HEK293 (cell line): ENCODE data around the gene PAK4.
A peak's percentile ranks its signal among the peaks of the same experiment; 100 is the strongest.

Experiments
- CTCF ChIA-PET: fragments of 350-600 bp; formaldehyde crosslinking; extraction: SDS; loops from one replicate; lab custom pipeline; 2021; ENCODE audit warnings: antibody characterized with exemption; lab: Yijun Ruan, JAX
- POLR2A ChIA-PET: fragments of 300-600 bp; formaldehyde crosslinking; extraction: SDS; loops from one replicate; lab custom pipeline; 2020; ENCODE audit warnings: antibody characterized with exemption, inconsistent platforms; lab: Yijun Ruan, JAX
- H3K27ac ChIP-seq: fragments of 200-500 bp; sonication (Bioruptor generic); 2 replicates; pipeline ENCODE4 v1.5.1; 2014; ENCODE audit warnings: low read depth, low read length, control low read depth, inconsistent platforms; ENCODE audit errors: extremely low read depth
- H3K36me3 ChIP-seq, 2 experiments: fragments of 200-500 bp in 1 of 2; sonication (Bioruptor generic) in 1 of 2; 1 replicate in 1 of 2; 2 replicates in 1 of 2; pipeline ENCODE4 v1.5.1; 2014 to 2017; ENCODE audit warnings: inconsistent platforms in 2 of 2, low read length in 2 of 2; ENCODE audit not compliant: control insufficient read depth in 2 of 2, insufficient read depth in 1 of 2
- H3K4me1 ChIP-seq: fragments of 200-500 bp; sonication (Bioruptor generic); 2 replicates; pipeline ENCODE4 v1.5.1; 2014; ENCODE audit warnings: mild to moderate bottlenecking, low read length, inconsistent platforms; ENCODE audit not compliant: control insufficient read depth, insufficient read depth
- H3K4me3 ChIP-seq: 2 replicates; pipeline ENCODE4 v1.5.1; 2011; ENCODE audit warnings: low read depth, mild to moderate bottlenecking, control low read depth, low read length, moderate library complexity
- H3K9me3 ChIP-seq: fragments of 200-500 bp; sonication (Bioruptor generic); 2 replicates; pipeline ENCODE4 v1.5.1; 2014; ENCODE audit warnings: low read depth, low read length, inconsistent platforms; ENCODE audit not compliant: control insufficient read depth, insufficient read depth
- EGR2 ChIP-seq: fragments of 450-650 bp; formaldehyde crosslinking; IDR thresholded peaks from 2 replicates; pipeline ENCODE4 v1.5.1; 2016; ENCODE audit warnings: low read depth, missing biosample characterization, missing genetic modification characterization
- GFI1B ChIP-seq: fragments of 450-650 bp; formaldehyde crosslinking; IDR thresholded peaks from 2 replicates; pipeline ENCODE4 v1.5.1; 2016; ENCODE audit warnings: missing biosample characterization, missing genetic modification characterization
- GLI4 ChIP-seq: fragments of 450-650 bp; formaldehyde crosslinking; IDR thresholded peaks from 2 replicates; pipeline ENCODE4 v1.5.1; 2016; ENCODE audit warnings: missing biosample characterization, missing genetic modification characterization
- GLIS2 ChIP-seq: fragments of 450-650 bp; formaldehyde crosslinking; IDR thresholded peaks from 2 replicates; pipeline ENCODE4 v1.5.1; 2016; ENCODE audit warnings: missing biosample characterization, missing genetic modification characterization
- INSM2 ChIP-seq: fragments of 450-650 bp; formaldehyde crosslinking; IDR thresholded peaks from 2 replicates; pipeline ENCODE4 v1.5.1; 2016; ENCODE audit warnings: missing biosample characterization, missing genetic modification characterization
- KLF10 ChIP-seq: fragments of 450-650 bp; IDR thresholded peaks from 2 replicates; pipeline ENCODE4 v1.5.1; 2018; ENCODE audit warnings: missing biosample characterization, mild to moderate bottlenecking, missing genetic modification characterization
- PBX3 ChIP-seq: sonication (generic); formaldehyde crosslinking; IDR thresholded peaks from 2 replicates; pipeline ENCODE4 v1.8.1; 2022; ENCODE audit warnings: mild to moderate bottlenecking, moderate library complexity, missing genetic modification reagents
- PRDM6 ChIP-seq: fragments of 450-650 bp; formaldehyde crosslinking; IDR thresholded peaks from 2 replicates; pipeline ENCODE4 v1.5.1; 2017; ENCODE audit warnings: missing biosample characterization, missing genetic modification characterization
- RBAK ChIP-seq: fragments of 450-650 bp; formaldehyde crosslinking; IDR thresholded peaks from 2 replicates; pipeline ENCODE4 v1.5.1; 2016; ENCODE audit warnings: missing biosample characterization, missing genetic modification characterization
- ZBTB17 ChIP-seq: fragments of 450-650 bp; formaldehyde crosslinking; IDR thresholded peaks from 2 replicates; pipeline ENCODE4 v1.5.1; 2016; ENCODE audit warnings: missing biosample characterization, missing genetic modification characterization
- ZBTB20 ChIP-seq: fragments of 450-650 bp; formaldehyde crosslinking; IDR thresholded peaks from 2 replicates; pipeline ENCODE4 v1.5.1; 2016; ENCODE audit warnings: missing biosample characterization, missing genetic modification characterization
- ZFHX2 ChIP-seq: fragments of 450-650 bp; formaldehyde crosslinking; conservative IDR thresholded peaks from 2 replicates; pipeline ENCODE4 v1.5.1; 2016; ENCODE audit warnings: missing biosample characterization, missing genetic modification characterization
- ZNF112 ChIP-seq: fragments of 450-650 bp; formaldehyde crosslinking; IDR thresholded peaks from 2 replicates; pipeline ENCODE4 v1.5.0; 2017; ENCODE audit warnings: missing biosample characterization, missing genetic modification characterization
- ZNF140 ChIP-seq: fragments of 450-650 bp; formaldehyde crosslinking; IDR thresholded peaks from 2 replicates; pipeline ENCODE4 v1.5.1; 2016; ENCODE audit warnings: missing biosample characterization, missing genetic modification characterization
- ZNF146 ChIP-seq: fragments of 450-650 bp; formaldehyde crosslinking; IDR thresholded peaks from 2 replicates; pipeline ENCODE4 v1.5.1; 2016; ENCODE audit warnings: missing biosample characterization, missing genetic modification characterization
- ZNF239 ChIP-seq: fragments of 450-650 bp; formaldehyde crosslinking; IDR thresholded peaks from 2 replicates; pipeline ENCODE4 v1.5.1; 2016; ENCODE audit warnings: missing biosample characterization, missing genetic modification characterization
- ZNF335 ChIP-seq: fragments of 450-650 bp; formaldehyde crosslinking; conservative IDR thresholded peaks from 2 replicates; pipeline ENCODE4 v1.5.1; 2016; ENCODE audit warnings: missing biosample characterization, missing genetic modification characterization
- ZNF394 ChIP-seq: fragments of 450-650 bp; formaldehyde crosslinking; IDR thresholded peaks from 2 replicates; pipeline ENCODE4 v1.5.1; 2016; ENCODE audit warnings: missing biosample characterization, missing genetic modification characterization, mild to moderate bottlenecking, moderate library complexity, borderline replicate concordance
- ZNF423 ChIP-seq: fragments of 450-650 bp; formaldehyde crosslinking; IDR thresholded peaks from 2 replicates; pipeline ENCODE4 v1.5.1; 2016; ENCODE audit warnings: missing biosample characterization, missing genetic modification characterization
- ZNF433 ChIP-seq: fragments of 450-650 bp; formaldehyde crosslinking; IDR thresholded peaks from 2 replicates; pipeline ENCODE4 v1.5.1; 2016; ENCODE audit warnings: missing biosample characterization, missing genetic modification characterization, low read depth
- ZNF48 ChIP-seq: fragments of 450-650 bp; formaldehyde crosslinking; IDR thresholded peaks from 2 replicates; pipeline ENCODE4 v1.5.1; 2016; ENCODE audit warnings: missing biosample characterization, missing genetic modification characterization
- ZNF514 ChIP-seq: fragments of 450-650 bp; formaldehyde crosslinking; IDR thresholded peaks from 2 replicates; pipeline ENCODE4 v1.5.1; 2016; ENCODE audit warnings: missing biosample characterization, missing genetic modification characterization
- ZNF664 ChIP-seq: fragments of 450-650 bp; formaldehyde crosslinking; IDR thresholded peaks from 2 replicates; pipeline ENCODE4 v1.5.1; 2016; ENCODE audit warnings: missing biosample characterization, missing genetic modification characterization
- ZNF768 ChIP-seq: fragments of 450-650 bp; formaldehyde crosslinking; IDR thresholded peaks from 2 replicates; pipeline ENCODE4 v1.5.1; 2018; ENCODE audit warnings: missing biosample characterization, mild to moderate bottlenecking, missing genetic modification characterization
- ZNF843 ChIP-seq: fragments of 450-650 bp; formaldehyde crosslinking; IDR thresholded peaks from 2 replicates; pipeline ENCODE4 v1.5.1; 2016; ENCODE audit warnings: missing biosample characterization, missing genetic modification characterization
- ZSCAN16 ChIP-seq: fragments of 450-650 bp; formaldehyde crosslinking; IDR thresholded peaks from 2 replicates; pipeline ENCODE4 v1.5.1; 2016; ENCODE audit warnings: missing biosample characterization, missing genetic modification characterization
- TF ChIP-seq, protein P1 (sequence below): fragments of 450-650 bp; formaldehyde crosslinking; IDR thresholded peaks from 2 replicates; pipeline ENCODE4 v1.5.1; 2016; ENCODE audit warnings: missing biosample characterization, missing genetic modification characterization

Gene PAK4

DNA sequence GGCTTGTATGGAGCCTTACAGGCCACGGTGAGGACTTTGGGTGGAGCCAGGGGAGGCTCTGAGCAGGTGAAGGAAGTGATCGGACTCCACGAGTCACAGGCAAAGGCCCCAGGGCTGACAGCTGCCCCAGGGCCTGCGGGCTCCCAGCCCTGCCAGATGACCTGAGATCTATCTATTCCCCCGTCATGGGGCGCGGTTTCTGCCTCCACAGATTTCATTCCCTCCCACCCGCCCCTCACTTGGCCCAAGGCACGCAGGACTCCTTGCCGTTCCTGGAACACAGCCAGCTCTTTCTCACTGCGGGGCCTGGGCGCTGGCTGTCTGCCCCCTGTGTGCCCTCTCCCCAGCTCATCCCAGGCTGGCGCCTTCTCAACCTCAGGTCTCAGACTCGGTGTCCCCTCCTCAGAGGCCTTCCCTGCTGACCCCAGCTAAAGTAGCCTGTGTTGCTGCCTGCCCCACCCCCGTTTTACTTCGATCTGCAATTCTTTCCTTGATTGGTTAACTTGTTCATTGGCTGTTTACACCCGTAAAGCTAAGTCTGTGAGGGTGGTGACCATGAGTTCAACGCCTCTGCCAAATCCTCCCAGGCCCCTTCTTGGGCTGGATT is 13.9 kb upstream of the PAK4 start (continued):
- TF ChIP-seq ZNF423 (no peak), PBX3 (CRISPR knock-in tag) (no peak), ZNF146 (tag by site-specific recombination) (no peak), ZNF768 (tag by site-specific recombination) (no peak), EGR2 (peak; percentile 27; the same call in 1 of the 2 replicates), ZNF48 (tag by site-specific recombination) (no peak), ZFHX2 (peak; percentile 65; the same call in 1 of the 2 replicates), ZNF112 (tag by site-specific recombination) (no peak), KLF10 (tag by site-specific recombination) (no peak), GFI1B (tag by site-specific recombination) (no peak), ZBTB17 (tag by site-specific recombination) (peak; percentile 18; the same call in 1 of the 2 replicates), RBAK (tag by site-specific recombination) (no peak), ZNF394 (tag by site-specific recombination) (no peak), ZSCAN16 (tag by site-specific recombination) (no peak), ZNF140 (tag by site-specific recombination) (no peak), ZNF335 (tag by site-specific recombination) (peak; percentile 66), ZNF843 (tag by site-specific recombination) (no peak)

GRCh38 chr19:39112338-39112890 is 13.2 kb upstream of the PAK4 start:
- TF ChIP-seq ZBTB20 (tag by site-specific recombination) (no peak), ZNF768 (tag by site-specific recombination) (peak; percentile 94), ZNF843 (tag by site-specific recombination) (no peak), ZNF664 (peak; percentile 63)
- TF ChIP-seq, protein P1, sequence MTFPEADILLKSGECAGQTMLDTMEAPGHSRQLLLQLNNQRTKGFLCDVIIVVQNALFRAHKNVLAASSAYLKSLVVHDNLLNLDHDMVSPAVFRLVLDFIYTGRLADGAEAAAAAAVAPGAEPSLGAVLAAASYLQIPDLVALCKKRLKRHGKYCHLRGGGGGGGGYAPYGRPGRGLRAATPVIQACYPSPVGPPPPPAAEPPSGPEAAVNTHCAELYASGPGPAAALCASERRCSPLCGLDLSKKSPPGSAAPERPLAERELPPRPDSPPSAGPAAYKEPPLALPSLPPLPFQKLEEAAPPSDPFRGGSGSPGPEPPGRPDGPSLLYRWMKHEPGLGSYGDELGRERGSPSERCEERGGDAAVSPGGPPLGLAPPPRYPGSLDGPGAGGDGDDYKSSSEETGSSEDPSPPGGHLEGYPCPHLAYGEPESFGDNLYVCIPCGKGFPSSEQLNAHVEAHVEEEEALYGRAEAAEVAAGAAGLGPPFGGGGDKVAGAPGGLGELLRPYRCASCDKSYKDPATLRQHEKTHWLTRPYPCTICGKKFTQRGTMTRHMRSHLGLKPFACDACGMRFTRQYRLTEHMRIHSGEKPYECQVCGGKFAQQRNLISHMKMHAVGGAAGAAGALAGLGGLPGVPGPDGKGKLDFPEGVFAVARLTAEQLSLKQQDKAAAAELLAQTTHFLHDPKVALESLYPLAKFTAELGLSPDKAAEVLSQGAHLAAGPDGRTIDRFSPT (tag by site-specific recombination), result peak; percentile 69
- no peak overlapping the region for H3K27ac ChIP-seq
- H3K4me1 ChIP-seq, result peaks cover 7% of the 10 kb centered on the region; the same call in 1 of the 2 replicates
- no peak overlapping the region for H3K4me3 ChIP-seq
- H3K36me3 ChIP-seq, result no peaks in the 10 kb centered on the region; a peak in 1 of 3 replicates
- ChIA-PET POLR2A (no interaction called here), CTCF (interaction anchor here (0.6 to 6.5 kb wide), 11 partner anchors 9 to 328 kb away, joined by 3 to 86 read pairs (median 20); partner anchors contain the start of gene PAK4)
- H3K9me3 ChIP-seq, result no peaks in the 10 kb centered on the region

DNA sequence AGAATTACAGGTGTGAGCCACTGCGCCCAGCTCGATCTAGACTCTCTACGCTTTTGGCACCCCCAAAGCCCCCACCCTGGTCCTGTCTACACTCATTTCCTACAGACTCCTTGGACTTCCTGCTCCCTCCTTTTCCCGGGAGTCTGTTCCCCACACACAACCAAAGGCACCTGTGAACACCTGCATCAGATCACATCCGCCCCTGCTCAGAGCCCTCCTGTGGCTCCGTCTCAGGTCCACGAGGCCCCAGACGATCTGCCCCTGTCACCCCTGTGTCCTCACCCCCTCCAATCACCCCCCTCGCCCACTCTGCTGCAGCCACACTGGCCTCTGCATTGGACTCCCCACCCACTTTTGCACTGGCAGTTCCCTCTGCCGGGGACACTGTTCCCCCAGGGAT is 12.4 kb upstream of the PAK4 start:
- 0 out of 2 replicates have a peak, but pooled peaks have one; percentile 15 for TF ChIP-seq EGR2
- peak; percentile 97 for TF ChIP-seq ZNF239 (tag by site-specific recombination)
- TF ChIP-seq INSM2 (tag by site-specific recombination), result no peak
- no peak for TF ChIP-seq GLI4 (tag by site-specific recombination)
- peak; percentile 27; the same call in 1 of the 2 replicates for TF ChIP-seq ZFHX2
- 0 out of 2 replicates have a peak, but pooled peaks have one; percentile 12 for TF ChIP-seq ZNF514 (tag by site-specific recombination)
- TF ChIP-seq GLIS2, result 0 out of 2 replicates have a peak, but pooled peaks have one; percentile 28
- TF ChIP-seq ZNF112 (tag by site-specific recombination), result no peak
- TF ChIP-seq ZNF433, result 0 out of 2 replicates have a peak, but pooled peaks have one; percentile 11
- no peak for TF ChIP-seq ZNF140 (tag by site-specific recombination)
- TF ChIP-seq PRDM6, result no peak
- CTCF ChIA-PET, result interaction anchor here (0.6 to 6.5 kb wide), 8 partner anchors 8 to 221 kb away, joined by 3 to 86 read pairs (median 20); no protein-coding TSS in a partner anchor
- POLR2A ChIA-PET, result interaction anchor here (0.6 kb wide), 1 partner anchor 98 kb away, joined by 4 read pairs; no protein-coding TSS in a partner anchor

More for the DNA sequence above, 12.4 kb upstream of the PAK4 start:
- no peaks in the 10 kb centered on the region; a peak in 1 of 3 replicates for H3K36me3 ChIP-seq
- H3K27ac ChIP-seq, result no peak overlapping the region
- no peak overlapping the region for H3K4me3 ChIP-seq
- H3K4me1 ChIP-seq, result peaks cover 7% of the 10 kb centered on the region; the same call in 1 of the 2 replicates
- no peaks in the 10 kb centered on the region for H3K9me3 ChIP-seq
